ENCODE results near the gene RALGPS1.

RALGPS1 gene

GRCh38 chr9:127198587-127198986 is 284.0 kb downstream of the RALGPS1 start:
- TF ChIP-seq, protein P1, sequence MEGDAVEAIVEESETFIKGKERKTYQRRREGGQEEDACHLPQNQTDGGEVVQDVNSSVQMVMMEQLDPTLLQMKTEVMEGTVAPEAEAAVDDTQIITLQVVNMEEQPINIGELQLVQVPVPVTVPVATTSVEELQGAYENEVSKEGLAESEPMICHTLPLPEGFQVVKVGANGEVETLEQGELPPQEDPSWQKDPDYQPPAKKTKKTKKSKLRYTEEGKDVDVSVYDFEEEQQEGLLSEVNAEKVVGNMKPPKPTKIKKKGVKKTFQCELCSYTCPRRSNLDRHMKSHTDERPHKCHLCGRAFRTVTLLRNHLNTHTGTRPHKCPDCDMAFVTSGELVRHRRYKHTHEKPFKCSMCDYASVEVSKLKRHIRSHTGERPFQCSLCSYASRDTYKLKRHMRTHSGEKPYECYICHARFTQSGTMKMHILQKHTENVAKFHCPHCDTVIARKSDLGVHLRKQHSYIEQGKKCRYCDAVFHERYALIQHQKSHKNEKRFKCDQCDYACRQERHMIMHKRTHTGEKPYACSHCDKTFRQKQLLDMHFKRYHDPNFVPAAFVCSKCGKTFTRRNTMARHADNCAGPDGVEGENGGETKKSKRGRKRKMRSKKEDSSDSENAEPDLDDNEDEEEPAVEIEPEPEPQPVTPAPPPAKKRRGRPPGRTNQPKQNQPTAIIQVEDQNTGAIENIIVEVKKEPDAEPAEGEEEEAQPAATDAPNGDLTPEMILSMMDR (IDR thresholded peaks at IDR 0.05; ENCODE audit: borderline replicate concordance, insufficient read depth, low read depth, low read length), result no peak
- H3K4me3 ChIP-seq (ENCODE audit: low read depth, low read length), result no peak overlapping the region

DNA sequence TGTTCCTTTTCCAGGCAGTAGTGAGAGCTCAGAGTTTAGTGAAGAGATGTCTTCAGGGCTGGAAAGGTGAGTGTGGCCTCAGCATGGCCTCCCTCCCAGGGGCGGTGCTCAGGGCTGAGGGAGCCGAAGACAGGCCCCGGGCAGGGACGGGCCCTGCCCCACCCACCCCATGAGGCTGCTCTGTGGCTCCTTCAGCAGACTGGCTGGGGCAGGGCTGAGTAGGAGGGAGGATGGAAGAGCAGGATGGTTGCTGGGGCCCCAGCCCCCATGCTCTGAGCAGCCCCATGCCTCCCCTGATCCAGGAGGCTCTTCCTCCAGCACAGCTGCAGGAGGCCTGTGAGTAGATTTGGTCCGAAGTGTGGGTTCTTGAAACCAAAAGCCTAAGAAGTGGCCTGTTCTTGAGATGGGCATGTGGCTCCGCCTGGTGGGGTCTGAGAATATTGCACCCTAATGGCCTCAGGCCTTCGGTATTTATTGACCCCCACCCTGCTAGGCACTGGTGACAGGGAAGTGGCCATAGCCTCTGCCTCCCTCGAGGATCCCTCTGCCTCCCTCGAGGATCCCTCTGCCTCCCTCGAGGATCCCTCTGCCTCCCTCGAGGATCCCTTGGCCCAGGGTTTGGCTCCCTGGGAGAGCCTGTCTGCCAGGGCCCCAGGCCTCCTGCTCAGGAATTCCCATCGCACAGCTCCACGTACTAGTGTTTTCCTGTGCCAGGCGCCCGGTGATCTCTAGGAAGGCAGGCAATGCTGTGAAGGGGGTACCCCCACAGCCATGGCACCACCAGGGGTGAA is 284.6 kb downstream of the RALGPS1 start:
- TF ChIP-seq, protein P1 (IDR thresholded peaks at IDR 0.05; ENCODE audit: borderline replicate concordance, insufficient read depth, low read depth, low read length), result peak; percentile 87
- no peak overlapping the region for H3K4me3 ChIP-seq (ENCODE audit: low read depth, low read length)

DNA sequence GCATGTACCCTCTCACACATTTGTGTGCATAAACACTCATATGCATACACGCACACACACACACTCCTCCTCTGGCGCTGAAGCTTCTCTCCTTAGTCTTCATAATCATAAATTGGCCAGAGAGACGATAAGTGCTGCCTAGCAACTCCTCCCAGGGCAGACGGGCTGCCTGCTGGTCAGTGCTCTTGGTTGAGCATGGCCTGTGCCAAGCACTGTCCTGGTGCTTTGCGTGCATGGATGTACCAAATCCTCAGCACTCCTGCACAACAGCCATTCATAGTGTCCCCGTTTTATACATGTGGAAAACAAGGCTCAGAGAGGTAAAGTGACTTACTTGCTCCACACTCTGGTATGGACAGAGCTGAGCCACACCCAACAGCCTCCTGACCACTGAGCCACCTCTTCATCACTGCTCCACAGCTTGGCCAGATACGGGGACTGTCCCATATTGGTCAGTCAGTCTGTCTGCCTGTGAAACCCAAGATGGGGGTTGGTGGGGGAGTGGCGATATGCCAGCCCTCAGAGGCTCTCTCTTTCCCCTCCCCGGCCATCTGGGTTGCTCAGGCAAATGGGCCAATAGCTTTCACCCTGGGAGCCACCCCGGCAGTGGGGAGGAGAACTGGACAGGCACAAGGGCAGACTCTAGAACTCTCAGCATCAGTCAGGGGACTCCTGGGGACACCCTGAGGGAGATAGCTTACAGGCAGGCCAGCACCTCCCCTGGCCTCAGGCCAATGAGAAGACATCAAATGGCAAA is 285.7 kb downstream of the RALGPS1 start:
- no peak overlapping the region for H3K4me3 ChIP-seq (ENCODE audit: low read depth, low read length)
- TF ChIP-seq, protein P1 (IDR thresholded peaks at IDR 0.05; ENCODE audit: borderline replicate concordance, insufficient read depth, low read depth, low read length), result no peak

DNA sequence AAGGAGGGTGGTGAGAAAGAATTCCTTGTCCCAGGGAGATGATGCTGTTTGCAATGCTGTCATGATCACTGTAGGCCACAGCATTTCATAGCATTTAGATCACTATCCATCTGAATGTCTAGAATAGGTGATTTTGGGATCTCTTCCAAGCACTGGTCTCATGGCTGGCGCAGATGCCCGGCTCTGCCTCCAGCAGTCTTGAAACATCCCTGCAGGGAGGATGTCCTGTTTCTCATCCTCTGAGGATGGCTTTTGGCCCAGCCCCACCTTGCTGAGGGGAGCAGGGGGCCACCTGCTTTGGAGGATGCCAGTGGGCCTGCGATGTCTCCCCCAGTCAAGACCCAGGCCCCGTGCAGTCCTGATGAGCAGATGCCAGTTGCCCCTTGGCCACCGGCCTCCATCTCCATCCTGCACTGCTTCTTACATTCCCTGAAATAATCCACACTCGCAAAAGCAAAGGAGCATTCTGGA is 286.5 kb downstream of the RALGPS1 start:
- H3K4me3 ChIP-seq (ENCODE audit: low read depth, low read length), result no peak overlapping the region
- TF ChIP-seq, protein P1 (IDR thresholded peaks at IDR 0.05; ENCODE audit: borderline replicate concordance, insufficient read depth, low read depth, low read length), result no peak

GRCh38 chr9:127201731-127202130 is 287.1 kb downstream of the RALGPS1 start:
- TF ChIP-seq, protein P1 (IDR thresholded peaks at IDR 0.05; ENCODE audit: borderline replicate concordance, insufficient read depth, low read depth, low read length), result no peak
- H3K4me3 ChIP-seq (ENCODE audit: low read depth, low read length), result no peak overlapping the region

- TF ChIP-seq, protein P1 (IDR thresholded peaks at IDR 0.05; ENCODE audit: borderline replicate concordance, insufficient read depth, low read depth, low read length), result no peak
- no peak overlapping the region for H3K4me3 ChIP-seq (ENCODE audit: low read depth, low read length)
These were observed 288.0 kb downstream of the RALGPS1 start for GRCh38 chr9:127202461-127203169.

Measured in GM12875 (cell line).